HG03571 (cell line): ENCODE results near the gene CD81.

ENCODE experiments used
- ATAC-seq: cut with Tn5 transposase; IDR thresholded peaks from one replicate; pipeline ENCODE4 v1.9.1; 2021; ENCODE audit not compliant: unreplicated experiment

Gene CD81

GRCh38 chr11:2417856-2418692 is 41.0 kb downstream of the CD81 start:
- ATAC-seq = no peak

GRCh38 chr11:2418693-2419360 is 41.7 kb downstream of the CD81 start:
- ATAC-seq = no peak

- no peak for ATAC-seq
These were observed 42.8 kb downstream of the CD81 start for GRCh38 chr11:2419638-2420501.

- ATAC-seq = peak; percentile 60
These were observed 43.6 kb downstream of the CD81 start for GRCh38 chr11:2420502-2421225.

- no peak for ATAC-seq
These were observed 44.3 kb downstream of the CD81 start for GRCh38 chr11:2421226-2421994.

- ATAC-seq = no peak
These were observed 44.9 kb downstream of the CD81 start for GRCh38 chr11:2421996-2422395.

GRCh38 chr11:2422461-2423156 is 45.5 kb downstream of the CD81 start:
- ATAC-seq = no peak

GRCh38 chr11:2423157-2424025 is 46.3 kb downstream of the CD81 start:
- no peak for ATAC-seq

- ATAC-seq = no peak
These were observed 47.8 kb downstream of the CD81 start for GRCh38 chr11:2424811-2425495.

- no peak for ATAC-seq
These were observed 48.4 kb downstream of the CD81 start for GRCh38 chr11:2425506-2425905.

GRCh38 chr11:2426221-2426620 is 49.1 kb downstream of the CD81 start:
- no peak for ATAC-seq

GRCh38 chr11:2426826-2427521 is 49.9 kb downstream of the CD81 start:
- no peak for ATAC-seq

GRCh38 chr11:2427721-2428321 is 50.7 kb downstream of the CD81 start:
- no peak for ATAC-seq

- ATAC-seq = no peak
These were observed 51.2 kb downstream of the CD81 start for GRCh38 chr11:2428322-2428795.

GRCh38 chr11:2431395-2431794 is 54.3 kb downstream of the CD81 start:
- no peak for ATAC-seq

GRCh38 chr11:2432171-2432621 is 55.1 kb downstream of the CD81 start:
- no peak for ATAC-seq

GRCh38 chr11:2432628-2433071 is 55.5 kb downstream of the CD81 start:
- no peak for ATAC-seq
